ENCODE data around the gene EXOC3.

The EXOC3 gene

DNA sequence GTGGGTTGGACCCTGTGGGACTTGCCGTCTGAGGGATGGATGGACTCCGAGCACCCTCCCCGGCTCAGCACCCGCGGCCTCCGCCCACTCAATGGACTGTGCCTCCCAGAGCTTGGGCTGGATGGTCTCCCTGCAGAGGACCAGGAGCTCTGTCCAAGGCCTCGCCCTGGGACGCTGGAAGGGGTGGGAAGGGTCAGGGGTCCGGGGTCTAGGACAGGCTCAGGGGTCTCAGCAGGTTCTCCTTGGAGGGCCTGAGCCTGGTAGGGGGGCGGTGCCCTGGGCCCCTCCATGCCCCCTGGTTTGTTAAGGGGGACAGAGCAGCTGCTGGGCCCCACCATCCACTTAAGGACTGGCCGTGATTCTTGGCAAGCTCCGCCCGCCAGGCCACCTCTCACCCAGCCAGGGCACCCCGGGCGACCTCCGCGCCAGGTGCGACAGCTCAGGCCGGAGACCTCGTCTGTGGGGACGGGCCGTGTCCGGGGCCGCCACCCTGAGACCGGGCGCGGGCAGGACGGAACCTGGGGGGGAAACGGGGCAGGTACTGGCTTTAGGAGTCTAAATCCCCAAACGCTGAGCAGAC lies 29.2 kb downstream of the EXOC3 start:
- peak overlapping the region; percentile 67 for H3K4me3 ChIP-seq (ENCODE audit: low read length)
- TF ChIP-seq ZNF274 (IDR thresholded peaks at IDR 0.05; ENCODE audit: low read depth, low read length): no peak

GRCh38 chr5:472656-473550 lies 29.9 kb downstream of the EXOC3 start:
- H3K4me3 ChIP-seq (ENCODE audit: low read length): peak overlapping the region; percentile 77
- TF ChIP-seq ZNF274 (IDR thresholded peaks at IDR 0.05; ENCODE audit: low read depth, low read length): no peak

- no peak for TF ChIP-seq ZNF274 (IDR thresholded peaks at IDR 0.05; ENCODE audit: low read depth, low read length)
Measured at GRCh38 chr5:473551-474192, 30.7 kb downstream of the EXOC3 start.

DNA sequence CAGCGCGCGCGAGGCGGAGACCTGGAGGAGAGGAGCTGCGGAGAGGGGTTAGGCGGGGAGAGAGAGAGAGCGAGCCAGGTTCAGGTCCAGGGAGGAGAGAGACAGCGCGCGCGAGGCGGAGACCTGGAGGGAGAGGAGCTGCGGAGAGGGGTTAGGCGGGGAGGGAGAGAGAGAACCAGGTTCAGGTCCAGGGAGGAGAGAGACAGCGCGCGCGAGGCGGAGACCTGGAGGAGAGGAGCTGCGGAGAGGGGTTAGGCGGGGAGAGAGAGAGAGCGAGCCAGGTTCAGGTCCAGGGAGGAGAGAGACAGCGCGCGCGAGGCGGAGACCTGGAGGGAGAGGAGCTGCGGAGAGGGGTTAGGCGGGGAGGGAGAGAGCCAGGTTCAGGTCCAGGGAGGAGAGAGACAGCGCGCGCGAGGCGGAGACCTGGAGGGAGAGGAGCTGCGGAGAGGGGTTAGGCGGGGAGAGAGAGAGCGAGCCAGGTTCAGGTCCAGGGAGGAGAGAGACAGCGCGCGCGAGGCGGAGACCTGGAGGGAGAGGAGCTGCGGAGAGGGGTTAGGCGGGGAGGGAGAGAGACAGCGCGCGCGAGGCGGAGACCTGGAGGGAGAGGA lies 31.4 kb downstream of the EXOC3 start:
- peak overlapping the region; percentile 77; the same call in 1 of the 2 replicates for H3K4me3 ChIP-seq (ENCODE audit: low read length)

More at GRCh38 chr5:473551-474192, 30.7 kb downstream of the EXOC3 start:
- H3K4me3 ChIP-seq (ENCODE audit: low read length): peak overlapping the region; percentile 77

DNA sequence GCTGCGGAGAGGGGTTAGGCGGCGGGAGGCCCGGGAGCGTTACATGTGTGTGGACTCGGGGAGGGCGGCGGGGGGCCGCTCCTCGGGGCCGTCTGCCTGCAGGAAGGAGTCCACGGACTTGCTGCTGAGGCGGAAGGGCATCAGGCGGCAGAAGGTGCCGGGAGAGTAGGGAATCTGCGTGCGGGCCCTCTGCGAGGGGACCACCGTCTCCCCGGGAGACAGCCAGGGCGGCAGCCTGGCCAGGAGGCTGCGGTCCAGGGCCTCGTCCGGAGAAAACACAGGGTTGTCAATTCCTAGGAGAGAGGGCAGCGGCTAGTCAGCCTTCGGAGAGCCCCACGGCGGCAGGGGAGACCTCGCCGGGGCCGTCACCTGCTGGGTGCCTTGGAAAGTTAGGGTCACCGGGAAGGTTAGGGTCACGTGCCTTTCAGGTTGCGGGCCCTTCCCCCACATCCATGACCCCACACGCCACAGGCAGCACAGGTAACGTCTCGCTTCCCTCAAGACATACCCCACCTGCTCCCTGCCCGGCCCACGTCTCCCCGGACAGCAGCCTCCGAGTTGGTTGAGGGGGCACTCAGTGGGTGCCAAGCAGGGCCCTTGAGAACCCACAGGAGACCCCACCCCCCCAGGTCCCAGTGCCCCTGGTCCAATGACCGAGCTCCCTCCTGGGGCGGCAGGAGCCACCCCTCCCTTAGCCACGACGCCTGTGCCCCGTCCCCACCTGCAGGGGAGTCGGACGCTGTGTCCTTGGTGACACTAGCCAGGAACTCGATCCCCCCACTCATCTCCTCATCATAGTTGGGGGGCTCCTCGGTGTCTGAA lies 32.1 kb downstream of the EXOC3 start:
- TF ChIP-seq ZNF274 (IDR thresholded peaks at IDR 0.05; ENCODE audit: low read depth, low read length): no peak
- peak overlapping the region; percentile 24; the same call in 1 of the 2 replicates for H3K4me3 ChIP-seq (ENCODE audit: low read length)

DNA sequence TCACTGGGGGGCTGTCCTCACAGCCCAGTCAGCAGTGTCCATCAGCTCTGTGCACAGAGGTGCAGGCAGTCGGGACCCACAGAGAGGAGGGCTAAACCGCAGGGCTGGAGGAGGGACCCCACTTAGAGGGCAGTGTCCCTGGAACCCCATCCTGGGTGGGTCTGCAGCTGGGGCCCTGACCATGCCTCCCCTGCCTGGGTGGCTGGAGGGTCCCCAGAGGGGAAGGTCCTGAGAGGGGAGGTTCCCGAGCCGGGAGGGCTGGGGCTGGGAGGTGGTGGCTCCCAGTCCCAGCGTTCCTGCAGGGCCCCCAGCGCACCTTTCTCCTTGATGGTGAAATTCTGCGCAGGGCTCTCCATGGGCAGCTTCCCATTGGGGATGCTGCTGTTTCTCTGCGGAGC lies 32.7 kb downstream of the EXOC3 start:
- H3K4me3 ChIP-seq (ENCODE audit: low read length): no peak overlapping the region

DNA sequence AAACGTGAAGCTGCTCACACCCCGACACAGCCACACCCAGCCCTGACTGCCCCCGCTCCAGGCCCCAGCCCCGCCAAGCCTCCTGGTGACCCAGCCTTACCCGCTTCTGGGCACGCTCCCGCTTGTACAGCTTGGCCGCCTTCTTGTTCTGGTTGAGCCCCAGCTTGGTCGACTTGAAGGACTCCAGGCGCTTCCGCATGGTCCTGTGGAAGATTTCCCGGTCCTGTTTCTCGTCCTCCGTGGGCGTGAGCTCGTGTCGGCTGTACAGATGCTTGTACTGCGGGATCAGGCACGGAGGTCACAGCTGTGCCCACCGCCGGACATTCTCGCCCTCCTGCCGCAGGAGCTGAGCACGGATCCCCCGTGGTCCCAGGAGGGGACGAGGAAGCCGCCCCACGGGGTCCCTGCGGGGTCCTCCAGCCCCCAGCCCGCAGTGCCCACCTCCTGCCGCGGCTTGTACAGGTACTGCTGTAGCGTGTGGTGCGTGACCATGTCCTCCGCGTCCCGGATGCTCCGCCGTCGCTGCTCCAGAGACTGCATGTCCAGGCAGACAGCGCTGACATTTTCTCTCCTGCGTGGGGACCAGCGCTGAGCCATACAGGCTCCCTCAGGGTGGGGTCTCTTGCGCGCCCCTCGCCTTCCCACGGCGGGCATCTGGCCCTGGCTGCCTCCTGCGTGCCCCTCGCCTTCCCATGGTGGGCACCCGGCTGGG lies 33.3 kb downstream of the EXOC3 start:
- H3K4me3 ChIP-seq (ENCODE audit: low read length): no peak overlapping the region
- TF ChIP-seq ZNF274 (IDR thresholded peaks at IDR 0.05; ENCODE audit: low read depth, low read length): no peak

More for the DNA sequence above, 32.7 kb downstream of the EXOC3 start:
- no peak for TF ChIP-seq ZNF274 (IDR thresholded peaks at IDR 0.05; ENCODE audit: low read depth, low read length)

DNA sequence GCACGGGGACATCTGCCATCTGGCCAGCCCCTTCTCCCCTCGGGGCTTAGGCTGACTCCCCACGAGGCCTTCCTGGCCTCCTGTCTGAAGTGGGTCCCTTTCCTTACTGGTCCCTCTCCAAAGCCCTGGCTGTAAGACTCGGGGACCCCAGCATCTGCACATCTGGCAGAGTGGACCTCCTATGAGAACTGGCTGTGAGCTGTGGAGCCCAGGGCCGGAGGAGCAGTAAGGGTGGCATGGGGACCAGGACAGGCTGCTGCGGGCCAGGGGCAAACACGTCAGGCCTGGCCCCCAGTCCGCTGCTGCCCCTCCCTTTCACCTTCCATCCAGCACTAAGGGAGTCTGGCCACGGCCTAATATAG lies 33.8 kb downstream of the EXOC3 start:
- no peak for TF ChIP-seq ZNF274 (IDR thresholded peaks at IDR 0.05; ENCODE audit: low read depth, low read length)
- no peak overlapping the region for H3K4me3 ChIP-seq (ENCODE audit: low read length)

GRCh38 chr5:477247-477646 lies 34.3 kb downstream of the EXOC3 start:
- H3K4me3 ChIP-seq (ENCODE audit: low read length): no peak overlapping the region
- TF ChIP-seq ZNF274 (IDR thresholded peaks at IDR 0.05; ENCODE audit: low read depth, low read length): no peak

DNA sequence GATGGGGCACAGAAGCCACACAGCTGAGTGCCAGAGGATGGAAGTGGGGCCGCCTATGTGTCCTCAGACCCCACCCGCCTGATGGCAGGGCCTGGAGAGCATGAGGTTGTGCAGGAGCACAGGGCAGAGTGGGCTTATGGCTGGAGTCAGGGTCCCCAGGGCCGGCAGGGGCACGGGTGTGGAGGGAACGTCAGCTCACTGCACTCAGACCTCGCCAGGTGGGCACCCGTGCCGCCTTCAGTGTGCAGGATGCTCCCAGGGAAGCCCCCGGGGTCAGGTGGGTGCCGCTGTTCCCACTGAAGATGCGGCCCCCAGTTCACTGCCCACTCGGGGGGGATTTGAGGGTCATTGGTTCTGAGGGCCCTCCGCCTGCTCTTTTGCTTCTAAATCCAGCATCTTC lies 34.9 kb downstream of the EXOC3 start:
- TF ChIP-seq ZNF274 (IDR thresholded peaks at IDR 0.05; ENCODE audit: low read depth, low read length): no peak
- H3K4me3 ChIP-seq (ENCODE audit: low read length): no peak overlapping the region

DNA sequence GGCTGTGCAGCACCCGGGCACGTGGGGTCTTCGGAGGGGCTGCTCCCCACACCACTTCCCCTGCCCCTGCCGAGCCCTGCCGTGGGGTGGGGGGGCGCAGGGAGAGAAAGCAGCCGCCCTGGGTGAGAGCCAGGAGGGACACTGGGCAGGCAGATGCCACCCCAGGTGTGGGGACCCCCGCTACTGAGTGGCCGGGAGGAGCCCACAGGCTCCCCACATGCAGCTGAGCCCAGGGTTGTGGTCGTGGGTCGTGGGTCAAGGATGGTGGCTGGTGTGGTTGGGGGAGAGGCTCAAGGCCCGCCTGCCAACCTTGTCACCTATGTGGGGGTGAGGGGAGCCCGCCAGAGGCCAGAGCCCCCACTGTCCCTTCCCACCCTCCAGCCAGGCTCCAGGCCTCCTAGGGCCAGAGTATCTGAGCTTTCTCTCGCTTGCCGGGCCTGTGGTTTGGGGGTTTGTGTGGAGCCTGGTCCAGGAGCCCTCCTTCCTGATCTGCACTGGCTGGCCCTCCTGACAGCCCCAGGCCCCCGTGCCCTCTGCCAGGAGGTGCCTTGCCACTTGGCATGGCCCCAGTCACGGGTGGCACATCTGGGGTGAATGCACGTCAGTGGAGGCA lies 35.5 kb downstream of the EXOC3 start:
- TF ChIP-seq ZNF274 (IDR thresholded peaks at IDR 0.05; ENCODE audit: low read depth, low read length): no peak
- no peak overlapping the region for H3K4me3 ChIP-seq (ENCODE audit: low read length)

DNA sequence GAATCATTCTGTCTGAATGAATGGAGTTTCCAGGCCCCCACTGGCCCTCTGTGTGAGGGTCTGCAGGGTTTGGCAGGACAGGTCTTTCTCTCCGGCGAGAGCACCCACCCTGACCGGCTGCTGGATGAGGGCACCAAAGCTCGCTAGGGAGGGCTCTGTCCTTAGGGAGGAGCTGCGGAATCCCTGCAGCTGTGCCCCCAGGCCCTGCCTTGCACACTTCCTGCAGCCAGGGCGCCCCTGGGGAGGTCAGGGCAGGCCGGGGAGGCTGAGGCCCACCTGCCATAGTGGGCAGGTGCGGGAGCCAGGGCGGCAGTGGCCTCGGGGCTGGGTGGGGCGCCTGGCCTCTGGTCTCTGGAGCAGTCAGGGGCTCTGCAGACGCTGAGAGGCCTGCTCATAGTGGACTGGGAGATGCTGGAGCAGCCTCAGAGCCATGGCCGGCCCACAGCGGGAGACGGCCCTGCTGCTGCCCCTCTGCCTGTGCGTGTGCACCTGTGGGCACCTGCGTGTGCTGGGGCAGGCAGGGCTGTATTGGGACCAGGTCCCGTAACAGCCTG lies 36.1 kb downstream of the EXOC3 start:
- H3K4me3 ChIP-seq (ENCODE audit: low read length): no peak overlapping the region
- no peak for TF ChIP-seq ZNF274 (IDR thresholded peaks at IDR 0.05; ENCODE audit: low read depth, low read length)
